HEK293T (cell line): Measurements from ENCODE around the gene ALG9.

Source experiments
- BHLHE40 ChIP-seq: fragments of 450-650 bp; IDR thresholded peaks from 2 replicates; pipeline ENCODE4 v1.6.1; 2016; ENCODE audit warnings: mild to moderate bottlenecking, moderate library complexity, borderline replicate concordance
- FOXM1 ChIP-seq: fragments of 450-650 bp; IDR thresholded peaks from 2 replicates; pipeline ENCODE4 v1.6.1; 2017; ENCODE audit warnings: mild to moderate bottlenecking, borderline replicate concordance
- HDGF ChIP-seq: fragments of 450-650 bp; IDR thresholded peaks from 2 replicates; pipeline ENCODE4 v1.6.1; 2017; ENCODE audit warnings: antibody characterized with exemption, borderline replicate concordance
- L3MBTL2 ChIP-seq: fragments of 450-650 bp; conservative IDR thresholded peaks from 2 replicates; pipeline ENCODE4 v1.6.1; 2016; ENCODE audit warnings: mild to moderate bottlenecking

DNA sequence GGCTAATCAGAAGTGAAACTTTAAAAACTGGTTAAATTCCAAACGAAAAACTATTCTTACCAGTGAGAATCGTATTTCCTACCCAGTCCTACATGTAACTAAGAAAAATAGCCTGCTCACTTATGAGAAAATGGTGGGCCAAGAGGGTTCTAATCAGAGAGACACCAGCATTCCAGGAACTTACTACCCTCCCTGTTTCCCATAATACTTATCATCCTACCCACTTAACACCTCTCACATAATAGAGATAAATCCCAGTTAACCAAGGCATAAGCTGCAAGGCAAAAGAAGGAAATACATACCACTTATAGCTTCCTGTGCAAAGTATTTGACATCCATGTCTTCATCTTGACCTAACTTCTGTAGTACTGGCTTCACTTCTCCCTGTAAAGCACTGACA is 129.6 kb downstream of the ALG9 start:
- TF ChIP-seq FOXM1 = no peak
- no peak for TF ChIP-seq BHLHE40
- TF ChIP-seq L3MBTL2 = no peak
- no peak for TF ChIP-seq HDGF
